Hematopoietic multipotent progenitor cell (in vitro differentiated cells): ENCODE results near the gene LAMC2. TPM values are rescaled to one million over a fixed set of nuclear protein-coding genes. Genes with fewer than 3 reads are reported as not detected.

Experiments
- DNase-seq, 3 donors: peaks; one replicate each; pipeline ENCODE4 v3.0.0-alpha.2; 2011 to 2015; ENCODE audit warnings: low read depth in 2 of 3, low spot score in 2 of 3
- total RNA-seq: library from RNA; depleted of rRNA; stranded (reverse); fragments of >200 nt; gene quantifications from one replicate; pipeline ENCODE4 v1.2.3, GENCODE V29; 2012

LAMC2 gene
- total RNA-seq, 1 donor, result under 0.01 TPM

GRCh38 chr1:183282101-183282855, 96.2 kb downstream of the LAMC2 start:
- DNase-seq, result no peak

GRCh38 chr1:183283286-183283685, 97.2 kb downstream of the LAMC2 start:
- no peak for DNase-seq

GRCh38 chr1:183284086-183284485, 98.0 kb downstream of the LAMC2 start:
- no peak for DNase-seq

GRCh38 chr1:183285256-183285655, 99.2 kb downstream of the LAMC2 start:
- DNase-seq, result no peak

- DNase-seq, result no peak
Measured at GRCh38 chr1:183285746-183286145, 99.7 kb downstream of the LAMC2 start.

- DNase-seq, result no peak
Measured at GRCh38 chr1:183287191-183287675, 101.2 kb downstream of the LAMC2 start.

- no peak for DNase-seq
Measured at GRCh38 chr1:183288583-183288982, 102.5 kb downstream of the LAMC2 start.

- no peak for DNase-seq
Measured at GRCh38 chr1:183289051-183289496, 103.0 kb downstream of the LAMC2 start.

- DNase-seq, result no peak
Measured at GRCh38 chr1:183290628-183291027, 104.6 kb downstream of the LAMC2 start.

GRCh38 chr1:183291216-183291762, 105.2 kb downstream of the LAMC2 start:
- DNase-seq, result no peak

- DNase-seq, result no peak
Measured at GRCh38 chr1:183291802-183292514, 105.9 kb downstream of the LAMC2 start.

- no peak for DNase-seq
Measured at GRCh38 chr1:183293241-183293640, 107.2 kb downstream of the LAMC2 start.

GRCh38 chr1:183293876-183294275, 107.8 kb downstream of the LAMC2 start:
- DNase-seq, result no peak

Other genes starting within 250 kb of the LAMC2 start
- not detected for gene SHCBP1L, start 233.1 kb upstream of the LAMC2 start, total RNA-seq
- gene LAMC1, start 162.8 kb upstream of the LAMC2 start, total RNA-seq, result 13.2 TPM
- gene NMNAT2, start 232.1 kb downstream of the LAMC2 start, total RNA-seq, result under 0.01 TPM